ENCODE results near the gene RHOV.
"Not testable (repeated sequence)": the region's sequence is repeated elsewhere in the genome, so short reads cannot be mapped to it uniquely, and the experiment has no call there.

The RHOV gene

GRCh38 chr15:40871749-40872617, 2.1 kb downstream of the RHOV start:
- no peak for DNase-seq

DNA sequence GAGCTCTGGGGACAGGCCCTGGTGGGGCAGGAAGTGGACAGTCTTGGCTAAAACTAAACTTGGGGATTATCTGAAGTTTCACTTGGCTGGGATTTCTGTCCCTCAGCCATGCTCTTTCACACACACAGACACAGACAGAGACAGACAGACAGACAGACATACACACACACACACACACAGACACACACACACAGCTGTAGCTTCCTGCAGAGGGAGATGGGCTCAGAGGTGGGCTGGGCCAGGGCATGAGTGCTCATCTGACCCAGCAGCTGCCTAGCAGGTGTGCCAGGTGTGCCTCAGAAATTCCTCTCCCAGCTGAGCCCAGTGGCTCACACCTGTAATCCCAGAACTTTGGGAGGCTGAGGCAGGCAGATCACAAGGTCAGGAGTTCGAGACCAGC, 3.3 kb downstream of the RHOV start:
- DNase-seq, result no peak

- no peak for DNase-seq
Measured at GRCh38 chr15:40869686-40870085, 4.3 kb downstream of the RHOV start.

GRCh38 chr15:40867199-40867598, 6.8 kb downstream of the RHOV start:
- DNase-seq, result no peak

DNA sequence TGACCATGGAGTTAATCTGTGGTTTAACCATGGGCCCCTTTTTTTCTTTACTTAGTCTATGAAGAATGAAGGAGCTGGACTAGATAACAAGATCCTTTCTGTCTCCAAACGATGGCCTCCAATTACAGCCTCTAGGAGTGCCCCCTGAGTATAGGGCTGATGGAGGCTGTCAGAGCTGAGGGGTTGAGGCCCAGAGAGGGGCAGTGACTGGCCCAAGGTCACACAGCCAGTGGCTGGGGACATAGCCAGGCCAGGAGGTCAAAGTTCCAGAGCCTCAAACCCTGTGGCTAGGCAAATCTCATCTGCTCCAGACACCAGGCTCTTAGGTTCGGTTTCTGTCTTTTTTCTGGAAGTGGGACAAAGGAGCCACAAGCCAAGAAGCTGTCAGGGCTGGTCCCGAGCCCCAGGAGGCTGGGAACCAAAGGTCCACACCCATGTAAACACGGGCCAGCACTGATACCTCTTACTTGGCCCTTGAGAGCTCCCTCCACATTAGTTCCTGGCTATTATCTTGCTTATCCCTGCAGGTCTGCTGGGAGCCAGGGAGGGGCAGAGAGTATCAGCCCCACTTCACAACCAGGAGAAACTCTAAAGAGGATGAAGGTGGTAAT, 10.3 kb downstream of the RHOV start:
- no peak for DNase-seq

GRCh38 chr15:40861147-40861546, 12.9 kb downstream of the RHOV start:
- DNase-seq, result not testable (repeated sequence)

- peak; percentile 16 for DNase-seq
Measured at GRCh38 chr15:40859206-40859851, 14.7 kb downstream of the RHOV start.

GRCh38 chr15:40858706-40859105, 15.3 kb downstream of the RHOV start:
- DNase-seq, result no peak

- DNase-seq, result peak; percentile 37
Measured at GRCh38 chr15:40857601-40858341, 16.3 kb downstream of the RHOV start.

DNA sequence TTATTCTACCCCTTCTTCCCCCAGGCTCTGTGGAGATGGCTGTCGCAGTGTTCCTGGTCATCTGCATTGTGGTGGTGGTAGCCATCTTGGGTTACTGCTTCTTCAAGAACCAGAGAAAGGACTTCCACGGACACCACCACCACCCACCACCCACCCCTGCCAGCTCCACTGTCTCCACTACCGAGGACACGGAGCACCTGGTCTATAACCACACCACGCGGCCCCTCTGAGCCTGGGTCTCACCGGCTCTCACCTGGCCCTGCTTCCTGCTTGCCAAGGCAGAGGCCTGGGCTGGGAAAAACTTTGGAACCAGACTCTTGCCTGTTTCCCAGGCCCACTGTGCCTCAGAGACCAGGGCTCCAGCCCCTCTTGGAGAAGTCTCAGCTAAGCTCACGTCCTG, 17.3 kb downstream of the RHOV start:
- DNase-seq, result no peak

GRCh38 chr15:40855706-40856234, 18.3 kb downstream of the RHOV start:
- no peak for DNase-seq

DNA sequence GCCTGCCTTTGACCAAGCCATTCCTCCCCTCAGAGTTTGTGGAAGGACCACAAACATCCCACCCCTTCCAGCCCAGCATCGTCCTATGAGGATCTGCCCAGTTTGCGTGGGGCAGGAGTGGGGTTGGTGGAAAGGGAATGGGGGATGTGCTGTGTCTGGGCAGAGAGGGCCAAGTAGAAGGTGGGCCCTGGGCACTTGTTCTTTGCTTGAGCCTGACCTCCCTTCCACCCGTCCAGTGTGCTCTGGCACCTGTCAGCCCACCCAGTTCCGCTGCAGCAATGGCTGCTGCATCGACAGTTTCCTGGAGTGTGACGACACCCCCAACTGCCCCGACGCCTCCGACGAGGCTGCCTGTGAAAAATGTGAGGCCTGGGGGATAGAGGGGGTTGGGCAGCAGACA, 19.9 kb downstream of the RHOV start:
- DNase-seq, result no peak

DNA sequence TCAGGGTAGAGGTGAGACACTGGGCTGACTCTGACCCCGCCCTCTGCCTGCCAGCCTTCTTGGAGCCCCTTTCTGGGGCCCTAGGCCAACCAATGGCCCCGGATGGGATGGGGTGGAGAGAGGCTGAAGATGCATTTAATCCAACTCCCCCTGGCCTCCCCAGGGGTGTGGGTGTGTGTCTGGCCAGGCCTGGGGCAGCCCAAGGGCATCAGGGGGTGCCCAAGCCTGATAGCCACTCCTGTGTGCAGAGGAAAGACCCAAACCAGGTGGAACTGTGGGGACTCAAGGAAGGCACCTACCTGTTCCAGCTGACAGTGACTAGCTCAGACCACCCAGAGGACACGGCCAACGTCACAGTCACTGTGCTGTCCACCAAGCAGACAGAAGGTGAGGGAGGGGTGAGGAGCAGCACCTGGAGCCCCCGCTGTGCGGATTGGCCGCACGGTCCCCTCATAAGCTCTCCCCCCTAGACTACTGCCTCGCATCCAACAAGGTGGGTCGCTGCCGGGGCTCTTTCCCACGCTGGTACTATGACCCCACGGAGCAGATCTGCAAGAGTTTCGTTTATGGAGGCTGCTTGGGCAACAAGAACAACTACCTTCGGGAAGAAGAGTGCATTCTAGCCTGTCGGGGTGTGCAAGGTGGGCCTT, 20.7 kb downstream of the RHOV start:
- no peak for DNase-seq

GRCh38 chr15:40852529-40852928, 21.5 kb downstream of the RHOV start:
- no peak for DNase-seq

- no peak for DNase-seq
Measured at GRCh38 chr15:40850576-40851112, 23.4 kb downstream of the RHOV start.

DNA sequence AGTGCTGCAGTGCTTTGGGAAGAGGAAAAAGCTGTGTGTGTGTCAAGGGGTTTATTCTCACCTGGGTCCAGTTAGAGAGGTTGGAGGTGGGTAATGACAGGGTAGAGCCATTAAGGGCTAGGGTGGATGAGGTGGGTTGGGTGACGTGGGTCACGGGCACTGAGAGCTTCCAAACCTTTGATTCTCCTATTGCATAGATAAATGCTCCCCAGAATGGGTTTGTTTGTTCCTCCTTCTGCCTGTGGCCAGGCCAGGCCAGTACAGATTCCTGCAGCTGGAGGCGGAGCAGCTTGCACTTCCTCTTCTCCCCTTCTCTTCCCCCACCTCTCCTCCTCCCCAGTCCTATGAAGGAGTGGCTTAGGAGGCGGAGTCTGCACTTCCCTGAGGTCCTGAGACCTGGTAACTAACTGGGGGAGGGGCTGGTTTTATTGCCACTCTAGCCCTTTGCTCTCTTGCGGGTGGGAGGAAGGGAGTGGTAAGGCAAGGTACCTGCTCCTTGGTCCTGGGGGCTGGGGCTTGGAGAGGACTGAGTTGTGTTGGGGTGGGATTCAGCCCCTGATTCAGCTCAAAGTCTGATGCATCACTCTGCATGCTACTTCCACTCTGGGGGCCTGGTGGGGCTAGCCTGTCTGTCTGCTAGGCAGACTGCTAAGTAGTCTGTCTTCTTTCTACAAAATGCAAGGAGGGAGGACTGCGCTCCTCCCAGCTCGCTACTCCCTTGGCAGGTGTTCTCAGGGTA, 26.6 kb downstream of the RHOV start:
- DNase-seq, result peak; percentile 27

GRCh38 chr15:40846841-40847222, 27.2 kb downstream of the RHOV start:
- DNase-seq, result no peak

GRCh38 chr15:40845511-40846284, 28.3 kb downstream of the RHOV start:
- no peak for DNase-seq

DNA sequence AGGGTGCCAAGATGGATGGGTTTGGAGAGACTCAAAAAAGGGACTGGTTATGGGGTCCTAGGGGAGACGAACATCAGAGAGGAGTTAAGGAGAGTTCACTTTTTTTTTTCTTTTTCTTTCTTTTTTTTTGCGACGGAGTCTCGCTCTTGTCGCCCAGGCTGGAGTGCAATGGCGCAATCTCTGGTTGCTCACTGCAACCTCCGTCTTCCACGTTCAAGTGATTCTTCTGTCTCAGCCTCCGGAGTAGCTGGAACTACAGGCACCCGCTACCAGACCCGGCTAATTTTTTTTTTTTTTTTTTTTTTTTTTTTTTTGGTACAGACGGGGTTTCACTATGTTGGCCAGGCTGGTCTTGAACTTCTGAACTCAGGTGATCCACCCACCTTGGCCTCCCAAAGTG, 29.0 kb downstream of the RHOV start:
- no peak for DNase-seq

GRCh38 chr15:40844696-40845030, 29.4 kb downstream of the RHOV start:
- no peak for DNase-seq
